H1 (cell line): ENCODE measurements around the gene RAB11A. TPM values are rescaled to one million over a fixed set of nuclear protein-coding genes. Genes with fewer than 3 reads are reported as not detected.
"Not testable (repeated sequence)": the region's sequence is repeated elsewhere in the genome, so short reads cannot be mapped to it uniquely, and the experiment has no call there.

Source experiments
- CTCF ChIA-PET: fragments of 300-600 bp; sonication (Branson Sonifier 250); formaldehyde crosslinking; loops from one replicate; lab custom pipeline; 2021; ENCODE audit not compliant: partially characterized antibody; lab: Charles Lee
- POLR2A ChIA-PET: fragments of 300-600 bp; sonication (Branson Sonifier 250); formaldehyde crosslinking; loops from one replicate; lab custom pipeline; 2021; ENCODE audit warnings: inconsistent platforms; ENCODE audit not compliant: partially characterized antibody; lab: Charles Lee
- DNase-seq, 2 experiments: peaks; one replicate each; pipeline versions ENCODE4 v3.0.0 to v3.0.0-alpha.2; 2010 to 2022; ENCODE audit warnings: low spot score in 2 of 2, low read depth in 1 of 2, mixed read lengths in 1 of 2
- FAIRE-seq: peaks from 2 replicates; lab custom pipeline; 2011; peaks lifted over from hg19 to GRCh38; lab: Jason Lieb, UNC
- H2AFZ ChIP-seq: 2 replicates; pipeline ENCODE4 v1.8.1; 2012; ENCODE audit warnings: low read length, inconsistent platforms
- H2AK5ac ChIP-seq: 2 replicates; pipeline ENCODE4 v1.6.1; 2013; ENCODE audit warnings: low read depth, low read length
- H2BK120ac ChIP-seq: replicated peaks from 2 replicates; pipeline ENCODE3; 2013; ENCODE audit warnings: low read depth, low read length, inconsistent platforms
- H2BK12ac ChIP-seq: 2 replicates; pipeline ENCODE4 v1.6.1; 2013; ENCODE audit warnings: low read depth, low read length
- H2BK15ac ChIP-seq: 2 replicates; pipeline ENCODE4 v1.6.1; 2013; ENCODE audit warnings: low read length
- H2BK20ac ChIP-seq: 2 replicates; pipeline ENCODE4 v1.6.1; 2013; ENCODE audit warnings: low read length
- H2BK5ac ChIP-seq: 2 replicates; pipeline ENCODE4 v1.6.1; 2013; ENCODE audit warnings: low read depth, low read length
- H3K14ac ChIP-seq: 2 replicates; pipeline ENCODE4 v1.6.1; 2013; ENCODE audit warnings: inconsistent platforms; ENCODE audit not compliant: insufficient read length
- H3K18ac ChIP-seq: 2 replicates; pipeline ENCODE4 v1.6.1; 2013; ENCODE audit warnings: low read length; ENCODE audit errors: extremely low read depth
- H3K23ac ChIP-seq: 2 replicates; pipeline ENCODE4 v1.6.1; 2013; ENCODE audit warnings: inconsistent platforms; ENCODE audit not compliant: insufficient read length
- H3K23me2 ChIP-seq: 2 replicates; pipeline ENCODE4 v1.6.1; 2013; ENCODE audit warnings: low read depth, low read length
- H3K27ac ChIP-seq: 2 replicates; pipeline ENCODE4 v1.6.1; 2011; ENCODE audit warnings: low read depth, low read length, inconsistent platforms
- H3K27me3 ChIP-seq, 4 experiments: replicated peaks in 1 of 4; 1 replicate in 1 of 4; 2 replicates in 3 of 4; pipeline versions ENCODE4 v1.6.1 to v1.8.1; 2011 to 2013; ENCODE audit warnings: low read length in 3 of 4, mild to moderate bottlenecking in 3 of 4, inconsistent platforms in 2 of 4, mixed read lengths in 2 of 4, moderate library complexity in 1 of 4; ENCODE audit not compliant: control insufficient read depth in 3 of 4, insufficient read depth in 3 of 4; ENCODE audit errors: extremely low read depth in 1 of 4
- H3K36me3 ChIP-seq, 4 experiments: 2 replicates each; pipeline versions ENCODE4 v1.6.1 to v1.8.1; 2011 to 2013; ENCODE audit warnings: mild to moderate bottlenecking in 4 of 4, low read length in 3 of 4, moderate library complexity in 2 of 4, control low read depth in 1 of 4, inconsistent platforms in 1 of 4; ENCODE audit not compliant: insufficient read depth in 4 of 4, control insufficient read depth in 2 of 4
- H3K4ac ChIP-seq: replicated peaks from 2 replicates; pipeline ENCODE3; 2013; ENCODE audit warnings: low read length, low read depth, mixed read lengths, inconsistent platforms; ENCODE audit not compliant: insufficient read length
- H3K4me1 ChIP-seq, 4 experiments: replicated peaks in 1 of 4; 1 replicate in 1 of 4; 2 replicates in 3 of 4; pipeline versions ENCODE4 v1.6.1 to v1.8.1; 2011 to 2013; ENCODE audit warnings: low read length in 3 of 4, inconsistent platforms in 2 of 4, mixed read lengths in 1 of 4; ENCODE audit not compliant: insufficient read depth in 4 of 4, control insufficient read depth in 3 of 4
- H3K4me2 ChIP-seq, 2 experiments: 2 replicates each; pipeline versions ENCODE4 v1.6.1 to v1.8.1; 2011 to 2013; ENCODE audit warnings: low read depth in 2 of 2, low read length in 2 of 2, control low read depth in 1 of 2, inconsistent platforms in 1 of 2, mild to moderate bottlenecking in 1 of 2; ENCODE audit not compliant: insufficient read depth in 1 of 2
- H3K4me3 ChIP-seq, 4 experiments: fragments of 200-600, 300-600 bp in 1 of 4; sonication (generic), shearing (Covaris generic), sonication (Bioruptor Twin) in 1 of 4; 2 replicates each; pipeline versions ENCODE4 v1.5.1 to v1.8.1; 2011 to 2016; ENCODE audit warnings: low read length in 4 of 4, low read depth in 3 of 4, control low read depth in 2 of 4, inconsistent platforms in 2 of 4, mild to moderate bottlenecking in 2 of 4, mixed read lengths in 1 of 4, moderate library complexity in 1 of 4; ENCODE audit not compliant: insufficient read depth in 2 of 4; ENCODE audit errors: extremely low read depth in 1 of 4
- H3K56ac ChIP-seq: replicated peaks from 2 replicates; pipeline ENCODE3; 2013; ENCODE audit warnings: low read depth, mild to moderate bottlenecking, mixed read lengths, low read length, inconsistent platforms; ENCODE audit not compliant: insufficient read length
- H3K79me1 ChIP-seq: 2 replicates; pipeline ENCODE4 v1.6.1; 2013; ENCODE audit warnings: low read depth, low read length, control low read depth
- H3K79me2 ChIP-seq, 2 experiments: 2 replicates each; pipeline versions ENCODE4 v1.6.1 to v1.8.1; 2012 to 2013; ENCODE audit warnings: low read length in 2 of 2, mild to moderate bottlenecking in 2 of 2, inconsistent platforms in 1 of 2; ENCODE audit not compliant: insufficient read depth in 2 of 2, control insufficient read depth in 1 of 2
- H3K9ac ChIP-seq, 4 experiments: replicated peaks in 1 of 4; 1 replicate in 1 of 4; 2 replicates in 3 of 4; pipeline versions ENCODE4 v1.6.1 to v1.8.1; 2011 to 2013; ENCODE audit warnings: low read depth in 3 of 4, low read length in 3 of 4, control low read depth in 2 of 4, mild to moderate bottlenecking in 2 of 4, moderate library complexity in 2 of 4, inconsistent platforms in 1 of 4; ENCODE audit errors: extremely low read depth in 1 of 4
- H3K9me3 ChIP-seq, 2 experiments: 2 replicates each; pipeline versions ENCODE4 v1.6.1 to v1.8.1; 2012 to 2013; ENCODE audit warnings: mild to moderate bottlenecking in 2 of 2, moderate library complexity in 2 of 2, control low read depth in 1 of 2, inconsistent platforms in 1 of 2, low read depth in 1 of 2, low read length in 1 of 2, mixed read lengths in 1 of 2; ENCODE audit not compliant: insufficient read depth in 2 of 2
- H4K20me1 ChIP-seq, 2 experiments: replicated peaks in 1 of 2; 2 replicates each; pipeline versions ENCODE3 to v1.8.1; 2011 to 2013; ENCODE audit warnings: inconsistent platforms in 2 of 2, low read length in 2 of 2, mild to moderate bottlenecking in 1 of 2; ENCODE audit not compliant: insufficient read depth in 2 of 2, control insufficient read depth in 1 of 2
- H4K5ac ChIP-seq: 2 replicates; pipeline ENCODE4 v1.6.1; 2013; ENCODE audit warnings: low read length, low read depth, mixed read lengths, inconsistent platforms; ENCODE audit not compliant: insufficient read length
- H4K8ac ChIP-seq: 2 replicates; pipeline ENCODE4 v1.8.0; 2013; ENCODE audit warnings: mild to moderate bottlenecking, moderate library complexity, low read length, inconsistent platforms; ENCODE audit not compliant: insufficient read depth; ENCODE audit errors: extremely low read depth
- H4K91ac ChIP-seq: replicated peaks from 2 replicates; pipeline ENCODE3; 2013; ENCODE audit warnings: low read length, mixed read lengths, inconsistent platforms; ENCODE audit not compliant: insufficient read length
- WGBS, 2 experiments: shearing (Covaris generic) in 1 of 2; methylation state at CpG; one replicate each; pipeline versions ENCODE4 v1.1.6 to v1.1.7; 2013 to 2015; ENCODE audit warnings: low lambda C conversion rate in 2 of 2, mixed read lengths in 2 of 2, inconsistent platforms in 1 of 2, low coverage in 1 of 2, missing lambda C conversion rate in 1 of 2; ENCODE audit not compliant: insufficient replicate concordance in 2 of 2, insufficient coverage in 1 of 2, insufficient read length in 1 of 2; ENCODE audit errors: extremely low coverage in 1 of 2, missing lambda C conversion rate in 1 of 2; 5-methylcytosine and 5-hydroxymethylcytosine counted together
- polyA plus RNA-seq, 7 experiments: library from polyadenylated mRNA; depleted of rRNA in 3 of 7; stranded (reverse) in 5 of 7; unstranded in 2 of 7; fragments of >200 nt in 5 of 7; fragments of 200-250 nt in 2 of 7; gene quantifications; 1 replicate in 5 of 7; 2 replicates in 1 of 7; 4 replicates in 1 of 7; pipeline versions ENCODE4 v1.2.1 to v1.2.3, GENCODE V29; 2011 to 2013; ENCODE audit warnings: missing spikeins in 2 of 7, mixed read lengths in 2 of 7
- total RNA-seq: library from RNA; stranded (reverse); fragmentation: NEBNext Ultra II Directional; extraction: Animal tissue kit (Norgen Biotek cat#: 25700); gene quantifications from 2 replicates; pipeline ENCODE4 v1.2.1, GENCODE V29; 2021

RAB11A gene
- total and polyA plus RNA-seq, 2 of the 8 experiments (the other 6 are each of a cell fraction or from before 2014, with no cell fraction given): 211 to 254 TPM

DNA sequence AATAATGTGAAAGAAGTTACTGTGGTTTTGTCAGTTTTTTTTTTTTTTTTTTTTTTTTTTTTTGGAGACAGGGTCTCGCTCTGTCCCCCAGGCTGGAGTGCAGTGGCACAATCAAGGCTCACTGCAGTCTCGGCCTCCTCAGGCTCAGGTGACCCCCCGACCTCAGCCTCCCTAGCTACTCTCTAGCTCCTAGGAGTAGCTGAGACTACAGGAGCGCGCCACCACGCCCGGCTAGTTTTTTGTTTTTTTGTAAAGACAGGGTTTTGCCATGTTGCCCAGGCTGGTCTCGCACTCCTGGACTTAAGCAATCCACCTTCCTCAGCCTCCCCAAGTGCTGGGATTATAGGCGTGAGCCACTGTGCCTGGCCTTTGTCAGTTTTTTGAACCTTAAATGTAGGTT lies 2.6 kb downstream of the RAB11A start:
- H3K4me3 ChIP-seq, H3K14ac ChIP-seq, H4K20me1 ChIP-seq, H2AFZ ChIP-seq, H3K56ac ChIP-seq, H4K91ac ChIP-seq, FAIRE-seq, H2BK5ac ChIP-seq, H3K27me3 ChIP-seq, H2BK20ac ChIP-seq, H3K23me2 ChIP-seq, CTCF ChIA-PET, H2BK12ac ChIP-seq, H2AK5ac ChIP-seq, H3K23ac ChIP-seq, H3K4ac ChIP-seq, H2BK15ac ChIP-seq, H4K8ac ChIP-seq, H3K4me2 ChIP-seq, H3K4me1 ChIP-seq, H3K36me3 ChIP-seq, H3K9me3 ChIP-seq, H3K9ac ChIP-seq, DNase-seq, H4K5ac ChIP-seq, H2BK120ac ChIP-seq, H3K27ac ChIP-seq, H3K79me1 ChIP-seq, H3K18ac ChIP-seq: not testable (repeated sequence)
- peaks cover 7 to 70% of the 10 kb centered on the region in 2 experiments for H3K79me2 ChIP-seq
- POLR2A ChIA-PET: interaction anchor here (0.6 kb wide), 1 partner anchor 227 kb away, joined by 3 read pairs; no protein-coding TSS in a partner anchor
- WGBS, 2 experiments: 96% methylated on average over 8 of the region's 9 CpGs; no CpG with 5 or more reads in 1 of the 2 experiments

DNA sequence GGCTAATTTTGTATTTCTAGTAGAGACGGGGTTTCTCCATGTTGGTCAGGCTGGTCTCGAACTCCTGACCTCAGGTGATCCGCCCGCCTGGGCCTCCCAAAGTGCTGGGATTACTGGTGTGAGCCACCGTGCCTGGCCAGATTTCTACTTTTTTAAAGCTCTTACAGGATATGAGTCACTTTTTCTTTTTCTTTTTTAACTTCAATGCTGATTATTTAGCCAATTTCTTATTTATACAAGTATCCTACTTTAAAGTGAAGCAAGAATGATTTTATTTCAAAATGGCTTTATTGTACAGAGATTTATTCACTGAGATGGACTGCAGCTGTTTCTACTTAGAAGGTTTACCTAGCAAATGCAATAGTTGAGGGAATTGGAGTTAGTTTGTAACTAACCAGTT lies 3.3 kb downstream of the RAB11A start:
- not testable (repeated sequence) for H3K4me2 ChIP-seq

More for the DNA sequence above, 3.3 kb downstream of the RAB11A start:
- FAIRE-seq, H3K4me1 ChIP-seq, H4K91ac ChIP-seq, H2BK120ac ChIP-seq, H3K4ac ChIP-seq, H3K23ac ChIP-seq, H3K27me3 ChIP-seq, H3K56ac ChIP-seq, H2AFZ ChIP-seq, DNase-seq, H2BK15ac ChIP-seq, H3K14ac ChIP-seq, H4K20me1 ChIP-seq, H2BK5ac ChIP-seq, H3K18ac ChIP-seq, H3K4me3 ChIP-seq, H3K79me1 ChIP-seq, H2BK12ac ChIP-seq, H3K9ac ChIP-seq, CTCF ChIA-PET, H4K8ac ChIP-seq, H3K9me3 ChIP-seq, H3K27ac ChIP-seq, H4K5ac ChIP-seq, H2AK5ac ChIP-seq, H2BK20ac ChIP-seq, H3K23me2 ChIP-seq: not testable (repeated sequence)
- 94% methylated on average over 5 of the region's 5 CpGs; no CpG with 5 or more reads in 1 of the 2 experiments for WGBS, 2 experiments
- POLR2A ChIA-PET: interaction anchor here (0.6 kb wide), 1 partner anchor 226 kb away, joined by 3 read pairs; no protein-coding TSS in a partner anchor
- Histone ChIP-seq H3K36me3 (peaks cover 6 to 10% (median 9%) of the 10 kb centered on the region in 4 experiments; a peak in 7 of 8 replicates), H3K79me2 (peaks cover 7 to 77% of the 10 kb centered on the region in 2 experiments)
